DMS 273 (cell line): ENCODE data around the gene VEPH1.

Source experiments
- DNase-seq: peaks from one replicate; lab custom pipeline; 2025; ENCODE audit not compliant: unreplicated experiment; lab: John Stamatoyannopoulos, UW

VEPH1 gene

GRCh38 chr3:157233923-157234322, 269.3 kb downstream of the VEPH1 start:
- no peak for DNase-seq

GRCh38 chr3:157232141-157232540, 271.1 kb downstream of the VEPH1 start:
- no peak for DNase-seq

- no peak for DNase-seq
Measured at GRCh38 chr3:157231071-157231470, 272.1 kb downstream of the VEPH1 start.

GRCh38 chr3:157226173-157226847, 276.9 kb downstream of the VEPH1 start:
- no peak for DNase-seq

GRCh38 chr3:157225001-157225400, 278.2 kb downstream of the VEPH1 start:
- DNase-seq: no peak

- no peak for DNase-seq
Measured at GRCh38 chr3:157220883-157221282, 282.3 kb downstream of the VEPH1 start.

- DNase-seq: no peak
Measured at GRCh38 chr3:157220211-157220610, 283.0 kb downstream of the VEPH1 start.

- DNase-seq: no peak
Measured at GRCh38 chr3:157219215-157219614, 284.0 kb downstream of the VEPH1 start.
